A549 (cell line): ENCODE results near the gene PNLDC1. TPM values are rescaled to one million over a fixed set of nuclear protein-coding genes. Genes with fewer than 3 reads are reported as not detected.

Experiments used
- ATAC-seq, 2 experiments: fragments of 200-7000 bp in 1 of 2; fragments of >200 bp in 1 of 2; cut with Nextera tagmentation in 1 of 2; cut with Tn5 transposase in 1 of 2; 3 replicates each; pipeline versions ENCODE4 v1.8.0 to v1.9.1; 2018 to 2020; ENCODE audit warnings: mild to moderate bottlenecking in 1 of 2, moderate library complexity in 1 of 2
- CTCF ChIA-PET: fragments of 300-600 bp; sonication (Branson Sonifier 250); formaldehyde crosslinking; extraction: SDS; loops from one replicate; lab custom pipeline; 2021; ENCODE audit warnings: antibody characterized with exemption, inconsistent platforms; lab: Yijun Ruan, JAX
- POLR2A ChIA-PET: fragments of 350-600 bp; formaldehyde crosslinking; extraction: SDS; loops from one replicate; lab custom pipeline; 2021; ENCODE audit warnings: antibody characterized with exemption, inconsistent platforms; lab: Yijun Ruan, JAX
- DNase-seq, 2 experiments: peaks; one replicate each; pipeline versions ENCODE4 v3.0.0 to v3.0.0-alpha.2; 2011 to 2016; ENCODE audit warnings: low read depth in 1 of 2, low spot score in 1 of 2
- FAIRE-seq: peaks from 2 replicates; lab custom pipeline; 2011; peaks lifted over from hg19 to GRCh38; lab: Jason Lieb, UNC
- H3K27ac ChIP-seq, 2 experiments: fragments of >200 bp; sonication (Bioruptor Twin); formaldehyde crosslinking; 3 replicates each; pipeline ENCODE4 v1.5.1; 2016 to 2017
- H3K4me1 ChIP-seq: fragments of >200 bp; sonication (Bioruptor Twin); formaldehyde crosslinking; 3 replicates; pipeline ENCODE4 v1.6.1; 2016
- H3K4me2 ChIP-seq: fragments of >200 bp; sonication (Bioruptor Twin); formaldehyde crosslinking; 3 replicates; pipeline ENCODE4 v1.6.1; 2016
- H3K4me3 ChIP-seq: fragments of >200 bp; sonication (Bioruptor Twin); formaldehyde crosslinking; 3 replicates; pipeline ENCODE4 v1.5.1; 2016
- H3K9me3 ChIP-seq: fragments of >200 bp; sonication (Bioruptor Twin); formaldehyde crosslinking; 3 replicates; pipeline ENCODE4 v1.6.1; 2016
- BHLHE40 ChIP-seq: IDR thresholded peaks from 2 replicates; pipeline ENCODE4 v1.6.1; 2012; ENCODE audit warnings: low read depth, low read length, inconsistent platforms
- CBX2 ChIP-seq: fragments of 200-600 bp; sonication (generic); IDR thresholded peaks from 2 replicates; pipeline ENCODE4 v1.6.1; 2016; ENCODE audit warnings: low read depth, mild to moderate bottlenecking, borderline replicate concordance
- CEBPB ChIP-seq, 2 experiments: fragments of >200 bp in 1 of 2; sonication (Bioruptor Twin) in 1 of 2; formaldehyde crosslinking in 1 of 2; IDR thresholded peaks; 2 replicates each; pipeline ENCODE4 v1.6.1; 2012 to 2016
- CHD4 ChIP-seq: fragments of 200-600 bp; sonication (generic); IDR thresholded peaks from 2 replicates; pipeline ENCODE4 v1.6.1; 2016; ENCODE audit warnings: antibody characterized with exemption, mild to moderate bottlenecking, borderline replicate concordance
- EP300 ChIP-seq, 2 experiments: fragments of >200 bp; sonication (Bioruptor Twin); formaldehyde crosslinking; IDR thresholded peaks; 2 replicates in 1 of 2; 3 replicates in 1 of 2; pipeline ENCODE4 v1.6.1; 2016 to 2017
- KDM5A ChIP-seq: fragments of 200-600 bp; sonication (generic); IDR thresholded peaks from 2 replicates; pipeline ENCODE4 v1.6.1; 2016; ENCODE audit warnings: antibody characterized with exemption, mild to moderate bottlenecking
- MAX ChIP-seq: IDR thresholded peaks from 2 replicates; pipeline ENCODE4 v1.6.1; 2012
- NPAS2 ChIP-seq: fragments of 250-450 bp; sonication (Bioruptor Pico); IDR thresholded peaks from 2 replicates; pipeline ENCODE4 v1.8.0; 2022; ENCODE audit warnings: mild to moderate bottlenecking, moderate library complexity, borderline replicate concordance
- NR3C1 ChIP-seq: fragments of >200 bp; sonication (Bioruptor Twin); formaldehyde crosslinking; IDR thresholded peaks from 3 replicates; pipeline ENCODE4 v1.6.1; 2017
- RAD21 ChIP-seq, 2 experiments: fragments of >200 bp in 1 of 2; sonication (Bioruptor Twin) in 1 of 2; formaldehyde crosslinking in 1 of 2; IDR thresholded peaks in 1 of 2; conservative IDR thresholded peaks in 1 of 2; 2 replicates in 1 of 2; 3 replicates in 1 of 2; pipeline ENCODE4 v1.6.1; 2012 to 2018; ENCODE audit warnings: inconsistent platforms in 1 of 2
- RCOR1 ChIP-seq: fragments of 150-350 bp; IDR thresholded peaks from 2 replicates; pipeline ENCODE4 v1.6.1; 2014; ENCODE audit warnings: antibody characterized with exemption, low read length, low read depth
- REST ChIP-seq: fragments of 200-600 bp; sonication (generic); IDR thresholded peaks from 2 replicates; pipeline ENCODE4 v1.6.1; 2016; ENCODE audit warnings: antibody characterized with exemption, mild to moderate bottlenecking, moderate library complexity
- RFX5 ChIP-seq: fragments of 450-650 bp; IDR thresholded peaks from 2 replicates; pipeline ENCODE4 v1.7.1; 2014; ENCODE audit warnings: antibody characterized with exemption, mild to moderate bottlenecking, moderate library complexity
- SREBF2 ChIP-seq: fragments of 450-650 bp; IDR thresholded peaks from 2 replicates; pipeline ENCODE4 v1.6.1; 2014; ENCODE audit warnings: mild to moderate bottlenecking, moderate library complexity
- TFCP2L1 ChIP-seq: fragments of 250-450 bp; sonication (Bioruptor Pico); IDR thresholded peaks from 2 replicates; pipeline ENCODE4 v1.5.0; 2021; ENCODE audit warnings: mild to moderate bottlenecking
- ZNF302 ChIP-seq: fragments of 250-450 bp; sonication (Bioruptor Pico); IDR thresholded peaks from 2 replicates; pipeline ENCODE4 v1.9.0; 2021; ENCODE audit warnings: inconsistent platforms, mild to moderate bottlenecking, moderate library complexity
- WGBS: methylation state at CpG from one replicate; pipeline ENCODE4 v1.1.6; 2017; ENCODE audit errors: missing lambda C conversion rate; 5-methylcytosine and 5-hydroxymethylcytosine counted together
- polyA plus RNA-seq, 4 experiments: library from polyadenylated mRNA; depleted of rRNA in 3 of 4; stranded (reverse); fragments of >200 nt; fragmentation: RNase III in 1 of 4; extraction: RNeasy Plus Mini Kit Qiagen cat#74134 plus additional on column Dnase treatment in 1 of 4; gene quantifications; 2 replicates in 3 of 4; 3 replicates in 1 of 4; pipeline ENCODE4 v1.2.3, GENCODE V29; 2011 to 2017
- TF ChIP-seq, protein P1 (sequence below): fragments of >200 bp; sonication (Bioruptor Twin); formaldehyde crosslinking; IDR thresholded peaks from 3 replicates; pipeline ENCODE4 v1.5.1; 2016
- TF ChIP-seq, protein P2 (sequence below): fragments of 250-450 bp; sonication (Bioruptor Pico); IDR thresholded peaks from 2 replicates; pipeline ENCODE4 v1.5.0; 2020; ENCODE audit warnings: low read depth, mild to moderate bottlenecking, moderate library complexity
- TF ChIP-seq, protein P3 (sequence below): fragments of >200 bp; sonication (Bioruptor Twin); formaldehyde crosslinking; IDR thresholded peaks from 2 replicates; pipeline ENCODE4 v1.6.1; 2016

PNLDC1 gene
- polyA plus RNA-seq, 2 of the 4 experiments (the other 2 are of a cell fraction): 0.09 to 0.13 TPM

DNA sequence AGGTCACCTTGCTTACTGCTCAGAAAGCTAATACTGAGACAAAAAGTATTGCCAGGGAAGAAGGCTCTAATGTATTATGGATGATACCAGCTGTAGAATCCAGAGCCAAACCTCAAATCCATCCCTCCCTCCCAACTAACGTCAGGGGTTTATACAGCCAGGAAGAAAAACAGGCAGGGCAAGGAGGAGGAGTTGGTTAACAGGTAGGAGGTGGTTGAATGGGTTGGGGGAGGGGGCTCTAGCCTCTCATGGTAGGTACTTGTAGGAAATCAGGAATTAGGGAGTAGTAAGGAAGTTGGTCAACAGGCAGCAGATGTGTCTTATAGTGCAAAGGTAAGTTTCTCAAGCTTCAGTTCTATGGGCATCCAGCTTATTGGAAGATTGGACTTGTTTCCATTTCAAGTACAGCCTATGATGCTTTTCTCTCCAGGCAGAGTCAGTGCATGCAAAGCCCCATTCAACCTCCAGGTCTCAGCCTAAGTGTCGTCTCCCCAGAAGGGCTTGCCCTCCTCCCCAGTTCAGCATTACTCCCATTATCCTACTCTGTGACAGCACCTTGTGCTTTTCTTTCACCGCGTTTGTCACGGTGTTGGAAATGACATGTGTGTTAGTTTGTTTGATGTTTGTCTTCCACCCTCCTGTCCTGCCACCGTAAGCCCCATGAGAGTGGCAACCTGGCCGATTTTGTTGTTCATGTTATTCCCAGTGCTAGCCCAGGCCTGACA, 38.1 kb downstream of the PNLDC1 start:
- TF ChIP-seq NPAS2 (no peak), EP300 (IDR thresholded peaks at IDR 0.05) (no peak), BHLHE40 (no peak), CBX2 (no peak), SREBF2 (no peak)
- POLR2A ChIA-PET: no interaction called here
- H3K4me2 ChIP-seq: no peak overlapping the region
- ATAC-seq: no peak
- no peak overlapping the region for H3K4me3 ChIP-seq
- no peak for DNase-seq
- no peak for FAIRE-seq
- H3K4me1 ChIP-seq: no peaks in the 10 kb centered on the region
- WGBS: 65% methylated on average over 7 of the region's 7 CpGs
- H3K27ac ChIP-seq: no peak overlapping the region
- CTCF ChIA-PET: interaction anchor here (1.0 kb wide), 1 partner anchor 14 kb away, joined by 3 read pairs; no protein-coding TSS in a partner anchor
- H3K9me3 ChIP-seq: no peaks in the 10 kb centered on the region

- Histone ChIP-seq H3K27ac (no peak overlapping the region), H3K9me3 (no peaks in the 10 kb centered on the region), H3K4me2 (no peak overlapping the region), H3K4me1 (no peaks in the 10 kb centered on the region), H3K4me3 (no peak overlapping the region)
- TF ChIP-seq, protein P1, sequence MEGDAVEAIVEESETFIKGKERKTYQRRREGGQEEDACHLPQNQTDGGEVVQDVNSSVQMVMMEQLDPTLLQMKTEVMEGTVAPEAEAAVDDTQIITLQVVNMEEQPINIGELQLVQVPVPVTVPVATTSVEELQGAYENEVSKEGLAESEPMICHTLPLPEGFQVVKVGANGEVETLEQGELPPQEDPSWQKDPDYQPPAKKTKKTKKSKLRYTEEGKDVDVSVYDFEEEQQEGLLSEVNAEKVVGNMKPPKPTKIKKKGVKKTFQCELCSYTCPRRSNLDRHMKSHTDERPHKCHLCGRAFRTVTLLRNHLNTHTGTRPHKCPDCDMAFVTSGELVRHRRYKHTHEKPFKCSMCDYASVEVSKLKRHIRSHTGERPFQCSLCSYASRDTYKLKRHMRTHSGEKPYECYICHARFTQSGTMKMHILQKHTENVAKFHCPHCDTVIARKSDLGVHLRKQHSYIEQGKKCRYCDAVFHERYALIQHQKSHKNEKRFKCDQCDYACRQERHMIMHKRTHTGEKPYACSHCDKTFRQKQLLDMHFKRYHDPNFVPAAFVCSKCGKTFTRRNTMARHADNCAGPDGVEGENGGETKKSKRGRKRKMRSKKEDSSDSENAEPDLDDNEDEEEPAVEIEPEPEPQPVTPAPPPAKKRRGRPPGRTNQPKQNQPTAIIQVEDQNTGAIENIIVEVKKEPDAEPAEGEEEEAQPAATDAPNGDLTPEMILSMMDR: peak; percentile 31; the same call in 2 of the 3 replicates
- peak in 1 of 2 experiments; percentile 25; a peak in 2 of 5 replicates for TF ChIP-seq RAD21 (conservative IDR thresholded peaks at IDR 0.05 in 1 of 2, IDR thresholded peaks at IDR 0.05 in 1 of 2)
- no peak for TF ChIP-seq ZNF302 (CRISPR knock-in tag)
- TF ChIP-seq RFX5: no peak
- POLR2A ChIA-PET: no interaction called here
- ATAC-seq (peak; percentile 75 to 83; a peak in 3 of 6 replicates), FAIRE-seq (no peak), DNase-seq (peak; percentile 29 to 33)
- CTCF ChIA-PET: no interaction called here
- WGBS: 46% methylated on average over 4 of the region's 4 CpGs
These were observed 42.0 kb downstream of the PNLDC1 start for GRCh38 chr6:159842035-159842434.

DNA sequence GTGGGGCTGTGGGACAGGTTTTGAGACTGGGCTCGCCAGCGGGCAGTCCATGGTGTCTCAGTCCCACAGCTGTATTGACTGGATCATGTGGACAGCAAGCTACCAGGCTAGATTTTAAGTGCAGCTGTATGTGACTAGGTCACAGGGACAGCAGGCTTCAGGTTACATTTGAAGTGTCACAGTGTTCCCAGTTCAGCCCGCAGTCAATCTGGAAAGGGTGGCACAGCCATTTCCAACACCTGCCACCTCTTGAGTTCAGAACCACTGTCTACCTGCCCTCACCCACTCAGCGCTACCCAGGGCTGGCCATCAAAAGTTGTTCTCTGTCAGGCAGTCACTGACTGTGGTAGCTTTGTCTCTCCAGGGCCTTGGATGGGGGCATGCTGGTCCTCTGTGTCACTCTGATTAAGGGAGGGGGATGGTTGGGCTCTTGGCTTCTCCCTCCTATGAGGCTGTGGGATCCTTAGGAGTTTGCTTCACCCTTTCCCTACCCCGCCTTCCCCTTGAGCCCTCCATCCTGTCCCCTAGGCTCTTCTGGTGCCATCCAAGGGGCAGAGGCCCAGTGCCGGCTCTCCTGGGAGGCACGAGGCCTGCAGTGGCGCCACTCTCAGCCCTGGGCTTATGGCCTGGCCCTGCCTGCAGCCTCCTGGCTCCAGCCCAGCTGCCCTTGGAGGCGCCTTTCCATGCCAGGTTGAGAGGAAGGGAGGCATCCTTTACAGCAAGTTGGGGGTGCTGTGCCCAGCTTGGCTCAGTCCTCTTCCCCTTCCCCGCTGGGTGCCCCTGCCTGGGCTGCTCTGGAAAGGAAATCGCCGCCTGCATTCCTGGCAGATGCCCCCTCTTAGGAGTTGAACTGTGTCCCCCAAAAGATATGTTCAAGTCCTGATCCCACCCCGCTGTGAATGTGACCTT, 44.9 kb downstream of the PNLDC1 start:
- CTCF ChIA-PET: interaction anchor here (0.6 kb wide), 2 partner anchors 17 to 689 kb away, joined by 3 read pairs; no protein-coding TSS in a partner anchor
- no peak overlapping the region for H3K27ac ChIP-seq
- TF ChIP-seq KDM5A (no peak), MAX (no peak), CEBPB (IDR thresholded peaks at IDR 0.05) (no peak), REST (no peak), ZNF302 (CRISPR knock-in tag) (no peak), RCOR1 (no peak), TFCP2L1 (CRISPR knock-in tag) (no peak), NR3C1 (no peak), CHD4 (no peak)
- TF ChIP-seq, protein P2, sequence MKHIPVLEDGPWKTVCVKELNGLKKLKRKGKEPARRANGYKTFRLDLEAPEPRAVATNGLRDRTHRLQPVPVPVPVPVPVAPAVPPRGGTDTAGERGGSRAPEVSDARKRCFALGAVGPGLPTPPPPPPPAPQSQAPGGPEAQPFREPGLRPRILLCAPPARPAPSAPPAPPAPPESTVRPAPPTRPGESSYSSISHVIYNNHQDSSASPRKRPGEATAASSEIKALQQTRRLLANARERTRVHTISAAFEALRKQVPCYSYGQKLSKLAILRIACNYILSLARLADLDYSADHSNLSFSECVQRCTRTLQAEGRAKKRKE: no peak
- TF ChIP-seq, protein P3, sequence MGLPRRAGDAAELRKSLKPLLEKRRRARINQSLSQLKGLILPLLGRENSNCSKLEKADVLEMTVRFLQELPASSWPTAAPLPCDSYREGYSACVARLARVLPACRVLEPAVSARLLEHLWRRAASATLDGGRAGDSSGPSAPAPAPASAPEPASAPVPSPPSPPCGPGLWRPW: no peak
- TF ChIP-seq, all 56 proteins: peak for 0
- H3K9me3 ChIP-seq: no peaks in the 10 kb centered on the region; the same call in 2 of the 3 replicates
- no peak for ATAC-seq
- POLR2A ChIA-PET: no interaction called here
- no peak overlapping the region for H3K4me3 ChIP-seq
- no peaks in the 10 kb centered on the region for H3K4me1 ChIP-seq
- FAIRE-seq: no peak
- WGBS: 82% methylated on average over 4 of the region's 13 CpGs
- DNase-seq: no peak
- no peak overlapping the region for H3K4me2 ChIP-seq
